ENCODE results near the gene PTPRE. TPM values are rescaled to one million over a fixed set of nuclear protein-coding genes. Genes with fewer than 3 reads are reported as not detected.

Gene PTPRE
- total RNA-seq, 1 experiment from 2014 or later = 0.50 TPM

DNA sequence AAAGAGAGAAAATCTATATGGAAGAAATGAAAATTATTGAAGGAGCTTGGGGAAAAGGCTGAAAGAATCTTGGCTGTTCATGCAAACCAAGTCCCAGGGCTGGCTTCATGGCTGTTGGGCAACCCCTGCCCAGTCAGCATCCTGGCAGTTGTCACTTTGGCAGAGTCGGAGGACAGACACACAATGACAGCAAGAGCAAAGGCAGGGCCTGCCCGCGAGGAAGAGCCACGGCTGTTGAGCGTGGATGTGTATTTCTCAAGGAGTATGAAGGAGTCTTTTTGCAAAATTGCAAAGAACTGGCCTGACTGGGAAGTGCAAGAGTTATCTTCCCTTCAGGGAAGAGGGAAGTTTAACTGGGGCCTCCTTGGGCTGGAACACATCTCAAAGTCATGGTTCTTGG lies 11.7 kb downstream of the PTPRE start:
- Mint-ChIP-seq H3K36me3 (ENCODE audit: insufficient read depth, unreplicated experiment) (no peaks in the 10 kb centered on the region), H3K9me3 (ENCODE audit: unreplicated experiment) (no peaks in the 10 kb centered on the region), H3K27ac (ENCODE audit: unreplicated experiment) (no peak overlapping the region), H3K4me3 (ENCODE audit: unreplicated experiment) (no peak overlapping the region), H3K4me1 (ENCODE audit: low read depth, unreplicated experiment) (peaks cover 10% of the 10 kb centered on the region), H3K27me3 (ENCODE audit: insufficient read depth, unreplicated experiment) (peaks cover 3% of the 10 kb centered on the region)
- H3K9me3 ChIP-seq = no peaks in the 10 kb centered on the region
- no peak for TF ChIP-seq CTCF (IDR thresholded peaks at IDR 0.05; ENCODE audit: insufficient read depth in 1 of 2, low read depth in 1 of 2, low read length in 1 of 2, severe bottlenecking in 1 of 2, unreplicated experiment in 1 of 2)
- no peaks in the 10 kb centered on the region for H3K36me3 ChIP-seq (ENCODE audit: control insufficient read depth, insufficient read depth, low read length)
- no TSS peak for BruUV-seq (replicated peaks)
- H3K4me3 ChIP-seq (ENCODE audit: low read depth, low read length) = no peak overlapping the region
- no peak for DNase-seq
- no peaks in the 10 kb centered on the region; the same call in 1 of the 2 replicates for H3K27me3 ChIP-seq (replicated peaks; ENCODE audit: control insufficient read depth, insufficient read depth, low read length)
- intact Hi-C loops (cut with micrococcal nuclease; ENCODE audit: unreplicated experiment) = no loop called here
- peaks cover 4% of the 10 kb centered on the region for H3K4me1 ChIP-seq
- POLR2A ChIA-PET = no interaction called here
- CTCF ChIA-PET = no interaction called here

GRCh38 chr10:127919418-127920271 lies 12.7 kb downstream of the PTPRE start:
- Histone ChIP-seq H3K36me3 (ENCODE audit: control insufficient read depth, insufficient read depth, low read length) (no peaks in the 10 kb centered on the region), H3K4me3 (ENCODE audit: low read depth, low read length) (no peak overlapping the region), H3K27me3 (replicated peaks; ENCODE audit: control insufficient read depth, insufficient read depth, low read length) (no peaks in the 10 kb centered on the region; the same call in 1 of the 2 replicates), H3K4me1 (peaks cover 4% of the 10 kb centered on the region), H3K9me3 (no peaks in the 10 kb centered on the region)
- H3K4me1 Mint-ChIP-seq (ENCODE audit: low read depth, unreplicated experiment) = peaks cover 10% of the 10 kb centered on the region
- no TSS peak for BruUV-seq (replicated peaks)
- no peaks in the 10 kb centered on the region for H3K9me3 Mint-ChIP-seq (ENCODE audit: unreplicated experiment)
- H3K36me3 Mint-ChIP-seq (ENCODE audit: insufficient read depth, unreplicated experiment) = no peaks in the 10 kb centered on the region
- ChIA-PET POLR2A (no interaction called here), CTCF (no interaction called here)
- intact Hi-C loops (cut with micrococcal nuclease; ENCODE audit: unreplicated experiment) = no loop called here
- DNase-seq = no peak
- TF ChIP-seq CTCF (IDR thresholded peaks at IDR 0.05; ENCODE audit: insufficient read depth in 1 of 2, low read depth in 1 of 2, low read length in 1 of 2, severe bottlenecking in 1 of 2, unreplicated experiment in 1 of 2) = peak in 1 of 2 experiments; percentile 29
- peaks cover 3% of the 10 kb centered on the region for H3K27me3 Mint-ChIP-seq (ENCODE audit: insufficient read depth, unreplicated experiment)
- H3K4me3 Mint-ChIP-seq (ENCODE audit: unreplicated experiment) = no peak overlapping the region
- no peak overlapping the region for H3K27ac Mint-ChIP-seq (ENCODE audit: unreplicated experiment)

- POLR2A ChIA-PET = no interaction called here
- no peak overlapping the region for H3K4me3 ChIP-seq (ENCODE audit: low read depth, low read length)
- Mint-ChIP-seq H3K27me3 (ENCODE audit: insufficient read depth, unreplicated experiment) (peaks cover 3% of the 10 kb centered on the region), H3K9me3 (ENCODE audit: unreplicated experiment) (no peaks in the 10 kb centered on the region), H3K27ac (ENCODE audit: unreplicated experiment) (no peak overlapping the region), H3K4me3 (ENCODE audit: unreplicated experiment) (no peak overlapping the region), H3K4me1 (ENCODE audit: low read depth, unreplicated experiment) (peaks cover 10% of the 10 kb centered on the region), H3K36me3 (ENCODE audit: insufficient read depth, unreplicated experiment) (no peaks in the 10 kb centered on the region)
- peaks cover 4% of the 10 kb centered on the region for H3K4me1 ChIP-seq
- no peaks in the 10 kb centered on the region for H3K36me3 ChIP-seq (ENCODE audit: control insufficient read depth, insufficient read depth, low read length)
- intact Hi-C loops (cut with micrococcal nuclease; ENCODE audit: unreplicated experiment) = no loop called here
- no peaks in the 10 kb centered on the region; the same call in 1 of the 2 replicates for H3K27me3 ChIP-seq (replicated peaks; ENCODE audit: control insufficient read depth, insufficient read depth, low read length)
- no peak for DNase-seq
- BruUV-seq (replicated peaks) = no TSS peak
- CTCF ChIA-PET = interaction anchor here (0.6 kb wide), 1 partner anchor 1199 kb away, joined by 4 read pairs; no protein-coding TSS in a partner anchor
- no peak for TF ChIP-seq CTCF (IDR thresholded peaks at IDR 0.05; ENCODE audit: insufficient read depth in 1 of 2, low read depth in 1 of 2, low read length in 1 of 2, severe bottlenecking in 1 of 2, unreplicated experiment in 1 of 2)
- H3K9me3 ChIP-seq = no peaks in the 10 kb centered on the region
Measured at GRCh38 chr10:127920306-127921074, 13.6 kb downstream of the PTPRE start.
